ENCODE measurements around the gene IFITM2. TPM values are rescaled to one million over a fixed set of nuclear protein-coding genes. Genes with fewer than 3 reads are reported as not detected.

IFITM2 gene
- total and polyA plus RNA-seq, 2 experiments from 2014 or later, result 91.2 to 857 TPM

GRCh38 chr11:351411-351810, 43.8 kb downstream of the IFITM2 start (continued):
- TF ChIP-seq CREB1 (CRISPR knock-in tag; IDR thresholded peaks at IDR 0.05; ENCODE audit: low read depth), result no peak

- Mint-ChIP-seq H3K9me3 (peaks cover 4% of the 10 kb centered on the region; the same call in 1 of the 3 replicates), H3K4me3 (no peak overlapping the region), H3K27ac (no peak overlapping the region), H3K27me3 (ENCODE audit: insufficient read depth, low read depth, poor library complexity) (peaks cover 20% of the 10 kb centered on the region), H3K4me1 (peaks cover 28% of the 10 kb centered on the region), H3K36me3 (ENCODE audit: low read depth) (0 out of 3 replicates have a peak, but pooled peaks cover 5% of the 10 kb centered on the region)
- Histone ChIP-seq H3K9me2 (ENCODE audit: insufficient read depth) (no peaks in the 10 kb centered on the region), H3K27me3 (ENCODE audit: insufficient read depth) (no peaks in the 10 kb centered on the region), H3K79me2 (replicated peaks; ENCODE audit: insufficient read depth) (no peaks in the 10 kb centered on the region), H2AFZ (0 out of 2 replicates have a peak overlapping the region, but pooled peaks have one; percentile 83), H4K20me1 (replicated peaks; ENCODE audit: insufficient read depth) (no peaks in the 10 kb centered on the region), H3K4me3 (no peak overlapping the region), H3K4me1 (ENCODE audit: insufficient read depth) (peaks cover 26% of the 10 kb centered on the region), H3K36me3 (ENCODE audit: insufficient read depth) (no peaks in the 10 kb centered on the region), H3F3A (replicated peaks; ENCODE audit: low read depth) (peaks cover 31% of the 10 kb centered on the region), H3K4me2 (no peak overlapping the region), H3K27ac (ENCODE audit: low read depth) (no peak overlapping the region)
- DNase-seq (ENCODE audit: low spot score) (no peak), ATAC-seq (no peak)
- no peak for TF ChIP-seq REST (IDR thresholded peaks at IDR 0.05; ENCODE audit: unreplicated experiment)
- TF ChIP-seq STAT1 (IDR thresholded peaks at IDR 0.05; ENCODE audit: unreplicated experiment), result no peak
- no peak for TF ChIP-seq JUNB (IDR thresholded peaks at IDR 0.05; ENCODE audit: unreplicated experiment)
- no peak for TF ChIP-seq ZNF331 (CRISPR knock-in tag; IDR thresholded peaks at IDR 0.05; ENCODE audit: low read depth)
- no peak for TF ChIP-seq CTCF (conservative IDR thresholded peaks at IDR 0.05; ENCODE audit: low read depth in 2 of 2)
- no peak for TF ChIP-seq ZNF462 (CRISPR knock-in tag; IDR thresholded peaks at IDR 0.05)
- no peak for TF ChIP-seq ETS1 (IDR thresholded peaks at IDR 0.05)
- TF ChIP-seq ZNF114 (CRISPR knock-in tag; IDR thresholded peaks at IDR 0.05), result no peak
- TF ChIP-seq CREB1 (CRISPR knock-in tag; IDR thresholded peaks at IDR 0.05; ENCODE audit: low read depth), result no peak
- TF ChIP-seq EZH2 (IDR thresholded peaks at IDR 0.05; ENCODE audit: low read depth, unreplicated experiment), result no peak
- TF ChIP-seq NANOG (IDR thresholded peaks at IDR 0.05; ENCODE audit: borderline replicate concordance), result no peak
- TF ChIP-seq POLR2AphosphoS5 (IDR thresholded peaks at IDR 0.05; ENCODE audit: low read depth), result no peak
- no peak for TF ChIP-seq EZH2phosphoT487 (IDR thresholded peaks at IDR 0.05; ENCODE audit: unreplicated experiment)
Observed at GRCh38 chr11:352456-353031, 44.9 kb downstream of the IFITM2 start.
